Omental fat pad (tissue), 4 donors: ENCODE measurements around the gene RSPH10B. TPM values are rescaled to one million over a fixed set of nuclear protein-coding genes. Genes with fewer than 3 reads are reported as not detected.
"Not testable (repeated sequence)": the region's sequence is repeated elsewhere in the genome, so short reads cannot be mapped to it uniquely, and the experiment has no call there.

ENCODE experiments used
- ATAC-seq: fragments of 150-250 bp; one replicate; pipeline ENCODE4 v1.9.1; 2016; ENCODE audit warnings: mild to moderate bottlenecking, moderate library complexity; ENCODE audit not compliant: low FRiP score
- DNase-seq: peaks from one replicate; pipeline ENCODE4 v3.0.0-alpha.2; 2019; ENCODE audit warnings: low spot score
- small RNA-seq: library from RNA; depleted of rRNA; stranded (forward); fragments of <200 nt; gene quantifications from one replicate; pipeline ENCODE3, GENCODE V24; 2016
- total RNA-seq, 4 donors: library from RNA; depleted of rRNA; stranded (reverse); fragments of >200 nt; gene quantifications; one replicate each; pipeline ENCODE4 v1.1.0, GENCODE V29; 2016
- TF ChIP-seq, protein P1 (sequence below), 3 donors: fragments of 450-650 bp; IDR thresholded peaks; one replicate each; pipeline ENCODE4 v1.5.1; 2016 to 2017; ENCODE audit warnings: antibody characterized with exemption in 3 of 3, mild to moderate bottlenecking in 3 of 3, moderate library complexity in 2 of 3

RSPH10B gene
- total RNA-seq, 4 donors from 2014 or later: 0.24 TPM; not detected in 3

GRCh38 chr7:5904726-5905125 lies 65.8 kb downstream of the RSPH10B start:
- DNase-seq, ATAC-seq: not testable (repeated sequence)

- DNase-seq, ATAC-seq: not testable (repeated sequence)
Measured at GRCh38 chr7:5903002-5903401, 67.5 kb downstream of the RSPH10B start.

DNA sequence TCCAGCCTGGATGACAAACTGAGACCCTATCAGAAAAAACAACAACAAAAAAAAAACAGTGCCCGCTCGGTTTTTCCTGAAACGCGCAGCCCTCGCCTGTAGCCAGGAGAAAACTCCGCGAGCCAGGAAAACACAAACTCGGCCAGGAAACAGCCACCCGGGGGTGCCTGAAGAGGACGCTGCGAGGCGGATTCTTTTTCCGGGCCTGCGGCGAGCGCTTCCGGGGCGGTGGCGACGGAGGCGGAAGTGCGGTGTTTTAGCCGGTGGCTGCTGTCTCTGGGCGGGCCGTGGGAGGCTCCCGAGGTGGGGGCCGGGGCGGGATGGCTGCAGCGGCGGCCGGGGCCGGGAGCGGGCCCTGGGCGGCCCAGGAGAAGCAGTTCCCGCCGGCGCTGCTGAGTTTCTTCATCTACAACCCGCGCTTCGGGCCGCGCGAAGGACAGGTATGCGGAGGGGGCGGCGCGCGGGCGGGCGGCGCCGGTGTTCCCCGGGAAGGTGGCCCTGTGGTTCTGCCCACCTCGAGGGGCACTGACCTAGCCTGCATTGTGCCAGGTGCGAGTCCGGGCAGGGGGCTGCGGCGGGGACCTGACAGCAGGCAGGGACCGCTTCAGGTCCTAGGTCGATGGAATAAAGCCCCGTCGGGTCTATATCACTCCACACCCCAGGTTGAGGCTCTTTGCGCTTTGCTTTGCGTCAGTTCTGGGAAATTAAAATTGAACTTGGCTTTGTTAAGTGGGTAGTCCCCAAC lies 71.8 kb downstream of the RSPH10B start, which contains the start of gene CCZ1:
CCZ1 (plus strand) TSS at position 254 of the 745 bp plus-strand sequence; CDS start at position 321, 67 bp downstream.
- not testable (repeated sequence) for DNase-seq
- peak; percentile 85 for ATAC-seq

- DNase-seq, ATAC-seq: not testable (repeated sequence)
Measured at GRCh38 chr7:5897369-5897919, 73.0 kb downstream of the RSPH10B start.

- TF ChIP-seq, protein P1, sequence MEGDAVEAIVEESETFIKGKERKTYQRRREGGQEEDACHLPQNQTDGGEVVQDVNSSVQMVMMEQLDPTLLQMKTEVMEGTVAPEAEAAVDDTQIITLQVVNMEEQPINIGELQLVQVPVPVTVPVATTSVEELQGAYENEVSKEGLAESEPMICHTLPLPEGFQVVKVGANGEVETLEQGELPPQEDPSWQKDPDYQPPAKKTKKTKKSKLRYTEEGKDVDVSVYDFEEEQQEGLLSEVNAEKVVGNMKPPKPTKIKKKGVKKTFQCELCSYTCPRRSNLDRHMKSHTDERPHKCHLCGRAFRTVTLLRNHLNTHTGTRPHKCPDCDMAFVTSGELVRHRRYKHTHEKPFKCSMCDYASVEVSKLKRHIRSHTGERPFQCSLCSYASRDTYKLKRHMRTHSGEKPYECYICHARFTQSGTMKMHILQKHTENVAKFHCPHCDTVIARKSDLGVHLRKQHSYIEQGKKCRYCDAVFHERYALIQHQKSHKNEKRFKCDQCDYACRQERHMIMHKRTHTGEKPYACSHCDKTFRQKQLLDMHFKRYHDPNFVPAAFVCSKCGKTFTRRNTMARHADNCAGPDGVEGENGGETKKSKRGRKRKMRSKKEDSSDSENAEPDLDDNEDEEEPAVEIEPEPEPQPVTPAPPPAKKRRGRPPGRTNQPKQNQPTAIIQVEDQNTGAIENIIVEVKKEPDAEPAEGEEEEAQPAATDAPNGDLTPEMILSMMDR (IDR thresholded peaks at IDR 0.05): no peak
- DNase-seq (no peak), ATAC-seq (no peak)
Measured at GRCh38 chr7:5892498-5892897, 78.0 kb downstream of the RSPH10B start.

DNA sequence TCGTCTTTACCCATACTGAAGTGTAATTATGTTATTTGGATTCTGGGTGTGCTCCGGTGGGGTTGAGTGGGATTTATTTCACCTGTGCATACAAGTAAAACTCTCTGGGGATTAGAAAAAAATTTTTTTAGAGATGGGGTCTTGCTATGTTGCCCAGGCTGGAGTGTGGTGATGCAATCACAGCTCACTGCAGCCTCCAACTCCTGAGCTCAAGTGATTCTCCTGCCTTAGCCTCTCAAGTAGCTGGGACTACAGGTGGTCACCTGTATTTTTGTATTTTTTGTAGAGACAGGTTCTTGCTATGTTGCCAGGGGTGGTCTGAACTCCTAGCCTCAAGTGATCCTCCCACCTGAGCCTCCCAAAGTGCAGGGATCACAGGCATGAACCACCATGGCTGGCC lies 80.2 kb downstream of the RSPH10B start:
- not testable (repeated sequence) for DNase-seq, ATAC-seq

GRCh38 chr7:5888021-5888420 lies 82.5 kb downstream of the RSPH10B start:
- not testable (repeated sequence) for ATAC-seq, DNase-seq

- ATAC-seq, DNase-seq: not testable (repeated sequence)
Measured at GRCh38 chr7:5884431-5884830, 86.1 kb downstream of the RSPH10B start.

GRCh38 chr7:5880106-5880505 lies 90.4 kb downstream of the RSPH10B start:
- DNase-seq, ATAC-seq: not testable (repeated sequence)

DNA sequence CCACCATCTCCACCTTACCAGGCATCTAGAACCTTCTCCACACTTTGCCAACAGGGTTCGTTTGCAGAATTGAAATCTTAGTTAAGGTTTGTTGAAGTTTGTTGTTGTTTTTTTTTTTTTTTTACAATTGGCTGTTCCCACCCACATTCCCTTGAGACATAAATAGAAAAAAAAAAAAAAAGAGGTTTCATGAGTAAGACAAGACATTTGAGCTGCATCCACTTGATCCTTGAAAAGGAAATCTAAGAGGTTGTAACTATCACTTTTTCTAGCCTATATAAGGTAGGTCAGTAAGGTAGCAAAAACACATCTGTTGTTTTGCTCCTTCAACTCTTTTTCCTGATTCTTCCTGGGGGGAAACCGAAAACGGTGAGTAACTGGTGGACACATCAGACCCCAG lies 90.9 kb downstream of the RSPH10B start:
- DNase-seq, ATAC-seq: not testable (repeated sequence)

Small RNAs within 50 kb of the gene (small RNA-seq; reads per million reads assigned to genes)
- not detected for gene RF00019
- 2.2 reads per million, percentile 45 among the genes with 10 or more reads in this experiment for gene SNORA80D

Other genes starting within 250 kb of the RSPH10B start
- gene RNF216, start 189.0 kb downstream of the RSPH10B start, total RNA-seq: 10 to 100 TPM; 30.1 to 44.9 (median 35.2) TPM
- gene OCM, start 89.9 kb downstream of the RSPH10B start, total RNA-seq: not detected
- 10 to 100 TPM; 35.4 to 55.3 (median 47.3) TPM for gene CCZ1, start 72.0 kb downstream of the RSPH10B start, total RNA-seq
- 10 to 100 TPM in 1 of 4 donors, 1 to 10 TPM in 3; 7.4 to 15.1 (median 8.4) TPM for gene PMS2, start 38.4 kb upstream of the RSPH10B start, total RNA-seq
- 10 to 100 TPM; 34.7 to 42.6 (median 39.2) TPM for gene AIMP2, start 38.6 kb upstream of the RSPH10B start, total RNA-seq
- gene ANKRD61, start 60.7 kb upstream of the RSPH10B start, total RNA-seq: under 1 TPM in 2 of 4 donors, not detected in 2; 0.28 to 0.36 TPM
- 100 to 1,000 TPM; 103 to 193 (median 115) TPM for gene EIF2AK1, start 88.5 kb upstream of the RSPH10B start, total RNA-seq
- gene USP42, start 134.3 kb upstream of the RSPH10B start, total RNA-seq: 10 to 100 TPM in 1 of 4 donors, 1 to 10 TPM in 3; 5.8 to 13.1 (median 8.2) TPM